Measurements from ENCODE around the gene BTG1.

- TF ChIP-seq CTCF (IDR thresholded peaks at IDR 0.05; ENCODE audit: control extremely low read depth in 1 of 3, insufficient read depth in 1 of 3, low read depth in 1 of 3, low read length in 3 of 3) (no peak), RXRA (IDR thresholded peaks at IDR 0.05; ENCODE audit: insufficient read depth, low read depth, low read length) (no peak), MAX (IDR thresholded peaks at IDR 0.05) (no peak), ATF3 (IDR thresholded peaks at IDR 0.05; ENCODE audit: insufficient read depth, low read depth, low read length) (no peak), EZH2 (IDR thresholded peaks at IDR 0.05; ENCODE audit: low read depth, low read length, severe bottlenecking) (no peak)
These were observed 10.5 kb upstream of the BTG1 start for GRCh38 chr12:92156139-92156538.
